Measurements from ENCODE around the gene CYP2A7.
"Not testable (repeated sequence)": the region's sequence is repeated elsewhere in the genome, so short reads cannot be mapped to it uniquely, and the experiment has no call there.

The CYP2A7 gene

DNA sequence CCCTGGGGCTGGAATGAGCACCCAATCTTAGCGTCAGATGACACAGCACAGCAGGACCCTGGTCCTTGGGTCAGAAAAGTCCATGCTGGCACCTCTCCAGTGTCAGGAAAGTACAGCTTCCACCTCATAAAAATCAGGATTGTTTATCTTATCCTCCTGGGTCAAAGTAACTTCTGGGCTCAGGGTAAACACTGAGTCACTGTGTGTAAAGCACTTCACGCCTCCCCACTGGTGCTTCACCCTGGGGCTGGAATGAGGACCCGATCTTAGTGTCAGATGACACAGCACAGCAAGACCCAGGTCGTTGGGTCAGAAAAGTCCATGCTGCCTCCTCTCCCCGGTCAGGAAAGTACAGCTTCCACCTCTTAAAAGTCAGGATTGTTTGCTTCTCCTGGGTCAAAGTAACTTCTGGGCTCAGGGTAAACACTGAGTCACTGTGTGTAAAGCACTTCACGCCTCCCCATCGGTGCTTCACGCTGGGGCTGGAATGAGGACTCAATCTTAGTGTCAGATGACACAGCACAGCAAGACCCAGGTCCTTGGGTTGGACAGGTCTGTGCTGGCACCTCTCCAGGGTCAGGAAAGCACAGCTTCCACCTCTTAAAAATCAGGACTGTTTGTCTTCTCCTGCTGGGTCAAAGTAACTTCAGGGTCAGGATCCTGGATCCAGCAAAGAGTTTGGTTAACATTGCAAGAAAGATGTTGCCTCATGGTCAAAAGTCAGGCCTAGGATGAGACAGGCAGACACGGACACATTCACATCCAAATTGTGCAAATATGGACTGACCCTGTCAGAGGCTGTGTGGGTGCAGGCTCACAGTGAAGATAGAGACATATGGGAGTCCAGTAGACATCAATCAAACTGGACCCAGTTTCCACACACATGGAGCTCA is 39.2 kb upstream of the CYP2A7 start:
- TF ChIP-seq, protein P1, sequence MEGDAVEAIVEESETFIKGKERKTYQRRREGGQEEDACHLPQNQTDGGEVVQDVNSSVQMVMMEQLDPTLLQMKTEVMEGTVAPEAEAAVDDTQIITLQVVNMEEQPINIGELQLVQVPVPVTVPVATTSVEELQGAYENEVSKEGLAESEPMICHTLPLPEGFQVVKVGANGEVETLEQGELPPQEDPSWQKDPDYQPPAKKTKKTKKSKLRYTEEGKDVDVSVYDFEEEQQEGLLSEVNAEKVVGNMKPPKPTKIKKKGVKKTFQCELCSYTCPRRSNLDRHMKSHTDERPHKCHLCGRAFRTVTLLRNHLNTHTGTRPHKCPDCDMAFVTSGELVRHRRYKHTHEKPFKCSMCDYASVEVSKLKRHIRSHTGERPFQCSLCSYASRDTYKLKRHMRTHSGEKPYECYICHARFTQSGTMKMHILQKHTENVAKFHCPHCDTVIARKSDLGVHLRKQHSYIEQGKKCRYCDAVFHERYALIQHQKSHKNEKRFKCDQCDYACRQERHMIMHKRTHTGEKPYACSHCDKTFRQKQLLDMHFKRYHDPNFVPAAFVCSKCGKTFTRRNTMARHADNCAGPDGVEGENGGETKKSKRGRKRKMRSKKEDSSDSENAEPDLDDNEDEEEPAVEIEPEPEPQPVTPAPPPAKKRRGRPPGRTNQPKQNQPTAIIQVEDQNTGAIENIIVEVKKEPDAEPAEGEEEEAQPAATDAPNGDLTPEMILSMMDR (IDR thresholded peaks at IDR 0.05; ENCODE audit: low read depth, low read length), result no peak
- no peak overlapping the region for H3K4me3 ChIP-seq (replicated peaks in 1 of 2; ENCODE audit: low read depth in 2 of 2, low read length in 2 of 2)
- DNase-seq (ENCODE audit: low read depth in 2 of 2), result no peak

DNA sequence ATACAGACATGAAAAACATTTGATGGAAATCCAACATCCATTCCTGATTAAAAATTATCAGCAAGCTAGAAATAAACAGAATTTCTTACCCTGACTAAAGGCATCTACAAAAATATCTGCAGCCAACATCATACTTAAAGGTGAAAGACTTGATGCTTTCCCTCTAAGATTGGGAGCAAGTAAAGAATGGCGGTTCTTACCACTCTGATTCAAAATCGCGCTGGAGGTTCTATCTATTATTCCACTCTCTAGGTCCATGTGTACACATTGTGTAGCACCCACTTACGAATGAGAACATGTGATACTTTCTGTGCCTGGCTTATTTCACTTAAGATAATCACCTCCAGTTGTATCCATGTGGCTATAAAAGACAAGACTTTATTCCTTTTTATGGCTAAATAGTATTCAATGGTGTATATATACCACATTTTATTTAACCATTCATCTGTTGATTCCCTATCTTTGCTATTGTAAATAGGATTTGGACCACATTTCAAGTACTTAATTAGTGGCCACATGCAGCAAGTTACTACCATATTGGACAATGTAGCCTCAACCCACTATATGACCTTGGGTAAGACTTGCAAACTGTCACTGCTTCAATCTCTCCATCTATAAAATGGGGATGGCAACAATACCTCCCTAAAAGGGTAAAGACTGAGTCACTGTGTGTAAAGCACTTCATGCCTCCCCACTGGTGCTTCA is 38.4 kb upstream of the CYP2A7 start:
- TF ChIP-seq, protein P1 (IDR thresholded peaks at IDR 0.05; ENCODE audit: low read depth, low read length), result no peak
- DNase-seq (ENCODE audit: low read depth in 2 of 2), result no peak
- H3K4me3 ChIP-seq (replicated peaks in 1 of 2; ENCODE audit: low read depth in 2 of 2, low read length in 2 of 2), result no peak overlapping the region

DNA sequence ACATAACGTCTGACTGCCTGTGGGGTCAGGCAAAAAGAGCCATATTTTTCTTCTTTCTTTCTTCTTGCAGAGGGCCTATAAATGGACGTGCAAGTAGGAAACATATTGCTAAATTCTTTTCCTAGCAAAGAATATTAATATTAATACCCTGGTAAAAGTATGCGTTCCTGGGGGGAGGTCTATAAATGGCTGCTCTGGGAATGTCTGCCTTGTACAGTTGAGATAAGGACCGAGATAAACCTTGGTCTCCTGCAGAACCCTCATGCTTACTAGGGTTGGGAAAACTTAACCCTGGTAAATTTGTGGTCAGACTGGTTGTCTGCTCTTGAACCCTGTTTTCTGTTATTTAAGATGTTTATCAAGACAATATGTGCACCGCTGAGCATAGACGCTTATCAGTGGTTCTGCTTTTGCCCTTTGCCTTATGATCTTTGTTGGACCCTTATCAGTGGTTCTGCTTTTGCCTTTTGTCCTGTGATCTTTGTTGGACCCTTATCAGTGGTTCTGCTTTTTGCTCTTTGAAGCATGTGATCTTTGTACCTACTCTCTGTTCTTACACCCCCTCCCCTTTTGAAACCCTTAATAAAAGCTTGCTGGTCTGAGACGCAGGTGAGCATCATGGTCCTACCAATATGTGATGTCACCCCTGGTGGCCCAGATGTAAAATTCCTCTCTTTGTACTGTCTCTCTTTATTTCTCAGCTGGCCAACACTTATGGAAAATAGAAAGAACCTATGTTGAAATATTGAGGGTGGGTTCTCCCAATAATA is 37.7 kb upstream of the CYP2A7 start:
- not testable (repeated sequence) for DNase-seq (ENCODE audit: low read depth in 2 of 2); H3K4me3 ChIP-seq (replicated peaks in 1 of 2; ENCODE audit: low read depth in 2 of 2, low read length in 2 of 2)

DNA sequence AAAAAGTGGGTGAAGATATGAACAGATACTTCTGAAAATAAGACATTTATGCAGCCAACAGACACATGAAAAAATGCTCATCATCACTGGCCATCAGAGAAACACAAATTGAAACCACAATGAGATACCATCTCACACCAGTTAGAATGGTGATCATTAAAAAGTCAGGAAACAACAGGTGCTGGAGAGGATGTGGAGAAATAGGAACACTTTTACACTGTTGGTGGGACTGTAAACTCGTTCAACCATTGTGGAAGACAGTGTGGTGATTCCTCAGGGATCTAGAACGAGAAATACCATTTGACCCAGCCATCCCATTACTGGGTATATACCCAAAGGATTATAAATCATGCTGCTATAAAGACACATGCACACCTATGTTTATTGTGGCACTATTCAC is 36.3 kb upstream of the CYP2A7 start:
- not testable (repeated sequence) for H3K4me3 ChIP-seq (replicated peaks in 1 of 2; ENCODE audit: low read depth in 2 of 2, low read length in 2 of 2); DNase-seq (ENCODE audit: low read depth in 2 of 2)

DNA sequence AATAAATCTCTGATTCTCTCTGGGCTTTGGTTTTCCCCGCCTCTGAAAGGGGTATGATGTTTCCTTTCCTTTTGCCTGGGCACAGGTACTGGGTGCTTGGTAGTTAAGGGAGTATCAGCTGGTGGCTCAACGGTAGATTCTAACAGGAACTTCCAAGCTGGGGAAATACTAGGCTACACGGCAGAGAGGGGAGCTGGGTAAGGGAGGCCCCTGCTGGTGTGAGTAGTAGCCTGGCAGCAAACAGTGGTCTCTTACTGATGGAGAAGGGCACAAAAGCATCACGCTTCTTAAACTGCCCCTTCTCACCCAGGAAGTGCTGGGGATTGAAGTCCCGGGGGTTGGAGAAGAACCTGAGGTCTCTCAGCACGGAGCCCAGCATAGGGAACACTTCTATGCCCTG is 26.9 kb upstream of the CYP2A7 start:
- TF ChIP-seq, protein P1 (IDR thresholded peaks at IDR 0.05; ENCODE audit: low read depth, low read length), result peak; percentile 34
- DNase-seq (ENCODE audit: low read depth in 2 of 2), result peak in 1 of 2 donors; percentile 20
- H3K4me3 ChIP-seq (replicated peaks in 1 of 2; ENCODE audit: low read depth in 2 of 2, low read length in 2 of 2), result no peak overlapping the region

DNA sequence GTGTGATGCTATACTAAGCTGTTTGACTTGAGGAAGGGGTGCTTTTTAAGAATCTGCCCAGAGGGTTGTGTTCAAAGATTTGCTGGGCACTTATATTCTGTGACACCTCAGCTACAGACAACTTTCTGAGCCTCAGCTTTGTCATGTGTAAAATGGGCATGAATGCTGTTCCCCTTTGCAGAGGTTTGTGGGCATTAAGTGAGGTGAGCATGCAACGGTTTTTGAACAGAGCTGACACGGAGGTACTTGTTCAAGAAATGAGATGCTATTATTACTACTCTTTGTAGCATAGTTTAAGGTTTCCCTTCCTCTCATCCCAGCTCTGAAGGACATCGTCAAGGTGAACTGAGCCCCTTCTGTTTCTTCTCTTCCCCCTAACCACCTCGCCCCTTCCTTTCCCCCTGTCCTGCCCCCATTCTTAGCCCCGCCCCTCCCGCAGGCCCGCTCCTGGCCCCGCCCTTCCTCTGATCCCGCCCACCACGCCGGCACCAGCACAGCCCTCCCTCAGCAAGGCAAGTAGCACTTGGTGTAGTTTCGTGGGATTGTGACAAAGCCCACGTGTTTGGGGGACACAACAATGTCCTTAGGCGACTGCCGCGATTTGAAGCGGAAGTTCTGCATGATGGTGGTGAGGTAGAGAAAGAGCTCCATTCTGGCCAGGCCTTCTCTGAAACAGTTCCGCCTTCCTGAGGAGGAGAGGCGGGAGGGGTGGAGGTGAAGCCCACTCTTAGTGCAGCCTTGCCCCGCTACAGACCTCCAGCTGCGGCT is 26.1 kb upstream of the CYP2A7 start:
- H3K4me3 ChIP-seq (replicated peaks in 1 of 2; ENCODE audit: low read depth in 2 of 2, low read length in 2 of 2), result no peak overlapping the region

DNA sequence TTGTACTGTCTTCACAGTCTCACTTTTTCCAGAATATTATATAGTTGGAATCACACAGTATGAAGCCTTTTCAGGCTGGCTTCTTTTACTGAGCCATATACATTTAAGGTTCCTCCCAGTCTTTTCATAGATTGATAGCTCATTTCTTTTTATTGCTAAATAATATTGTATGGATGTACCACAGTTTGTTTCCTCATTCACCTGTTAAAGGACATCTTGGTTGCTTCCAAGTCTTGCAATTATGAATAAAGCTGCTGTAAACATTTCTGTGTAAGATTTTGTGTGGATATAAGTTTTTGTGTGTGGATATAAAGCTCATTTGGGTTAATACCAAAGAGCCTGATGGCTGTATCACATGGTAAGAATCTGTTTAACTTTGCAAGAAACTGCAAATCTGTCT is 24.5 kb upstream of the CYP2A7 start:
- TF ChIP-seq, protein P1 (IDR thresholded peaks at IDR 0.05; ENCODE audit: low read depth, low read length), result no peak
- DNase-seq (ENCODE audit: low read depth in 2 of 2), result no peak
- no peak overlapping the region for H3K4me3 ChIP-seq (replicated peaks in 1 of 2; ENCODE audit: low read depth in 2 of 2, low read length in 2 of 2)

More for the DNA sequence above, 26.1 kb upstream of the CYP2A7 start:
- TF ChIP-seq, protein P1 (IDR thresholded peaks at IDR 0.05; ENCODE audit: low read depth, low read length), result no peak
- DNase-seq (ENCODE audit: low read depth in 2 of 2), result no peak

DNA sequence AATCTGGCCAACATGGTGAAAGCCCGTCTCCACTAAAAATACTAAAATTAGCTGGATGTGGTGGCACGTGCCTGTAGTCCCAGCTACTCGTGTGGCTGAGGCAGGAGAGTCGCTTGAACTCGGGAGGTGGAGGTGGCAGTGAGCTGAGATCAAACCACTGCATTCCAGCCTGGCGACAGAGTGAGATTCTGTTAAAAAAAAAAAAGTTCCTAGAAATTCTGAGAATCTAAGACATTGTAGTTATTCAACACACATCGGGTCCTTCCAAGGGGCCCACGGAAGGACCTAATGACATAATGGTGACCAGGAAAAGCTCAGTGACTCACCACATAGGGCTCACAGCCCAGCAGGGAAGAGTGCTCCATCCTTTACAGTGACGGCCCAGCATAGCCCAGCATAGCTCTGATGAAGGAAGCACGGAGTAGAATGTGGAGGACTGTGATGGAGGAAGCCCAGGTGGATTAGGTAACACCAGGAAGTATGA is 22.7 kb upstream of the CYP2A7 start:
- H3K4me3 ChIP-seq (replicated peaks in 1 of 2; ENCODE audit: low read depth in 2 of 2, low read length in 2 of 2), result not testable (repeated sequence)
- peak in 1 of 2 donors; percentile 13 for DNase-seq (ENCODE audit: low read depth in 2 of 2)

DNA sequence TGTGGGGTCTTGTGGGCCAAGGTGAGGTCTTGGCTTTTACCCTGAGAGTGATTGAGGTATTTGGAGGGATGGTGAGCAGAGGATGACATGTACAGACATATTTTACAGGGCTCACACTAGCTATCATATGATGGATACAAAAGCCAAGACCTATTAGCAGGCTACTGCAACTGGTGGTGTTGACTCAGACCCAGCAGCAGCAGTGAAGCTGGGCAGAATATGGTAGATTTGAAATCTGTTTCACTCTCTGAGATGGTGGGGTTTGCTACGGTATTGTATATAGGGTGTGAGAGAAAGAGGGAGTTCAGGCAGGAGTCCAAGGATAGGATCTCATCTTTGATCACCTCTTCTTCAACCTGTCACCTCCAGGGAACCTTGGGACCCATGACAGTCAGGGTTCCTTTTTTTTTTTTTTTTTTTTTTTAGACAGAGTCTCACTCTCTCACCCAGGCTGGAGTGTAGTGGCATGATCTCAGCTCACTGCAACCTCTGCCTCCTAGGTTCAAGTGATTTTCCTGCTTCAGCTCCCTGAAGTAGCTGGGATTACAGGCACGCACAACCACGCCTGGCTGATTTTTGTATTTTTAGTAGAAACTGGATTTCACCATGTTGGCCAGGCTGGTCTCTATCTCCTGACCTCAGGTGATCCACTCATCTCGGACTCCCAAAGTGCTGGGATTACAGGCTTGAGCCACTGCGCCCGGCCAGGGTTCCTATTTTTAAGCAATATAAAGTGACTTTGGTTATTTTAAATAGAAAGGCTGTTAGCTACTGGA is 20.1 kb upstream of the CYP2A7 start:
- not testable (repeated sequence) for H3K4me3 ChIP-seq (replicated peaks in 1 of 2; ENCODE audit: low read depth in 2 of 2, low read length in 2 of 2); DNase-seq (ENCODE audit: low read depth in 2 of 2)

DNA sequence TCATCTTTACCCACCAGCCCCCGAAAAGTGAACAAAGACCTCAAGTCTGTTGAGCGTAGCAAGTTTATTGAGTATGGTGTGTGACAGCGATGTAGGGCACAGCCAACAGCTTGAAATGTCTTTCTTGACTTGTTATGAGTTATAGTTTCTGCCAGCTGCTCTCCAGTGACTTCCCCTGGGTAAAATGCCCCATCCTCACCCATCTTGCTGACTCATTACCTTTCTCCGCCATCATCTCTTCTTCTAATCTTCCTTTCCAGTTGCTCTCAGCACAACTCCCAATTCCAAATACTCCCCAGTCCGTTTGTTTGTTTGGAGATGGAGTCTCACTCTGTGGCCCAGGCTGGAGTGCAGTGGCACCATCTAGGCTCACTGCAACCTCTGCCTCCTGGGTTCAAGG is 18.5 kb upstream of the CYP2A7 start:
- H3K4me3 ChIP-seq (replicated peaks in 1 of 2; ENCODE audit: low read depth in 2 of 2, low read length in 2 of 2); DNase-seq (ENCODE audit: low read depth in 2 of 2): not testable (repeated sequence)

Data from cardiac fibroblast (primary cell).